Trophoblast cell (in vitro differentiated cells and primary cell): ENCODE measurements around the gene C15orf40.

ENCODE experiments used
- DNase-seq, 2 donors: peaks; one replicate each; pipeline ENCODE4 v3.0.0-alpha.2; 2016
- H2AFZ ChIP-seq: 2 replicates; pipeline ENCODE4 v1.6.1; 2013; ENCODE audit warnings: low read length, moderate library complexity, mild to moderate bottlenecking; ENCODE audit not compliant: insufficient read depth, poor library complexity
- H2AK5ac ChIP-seq: 2 replicates; pipeline ENCODE4 v1.6.1; 2013; ENCODE audit warnings: mild to moderate bottlenecking, low read length
- H2BK120ac ChIP-seq: 2 replicates; pipeline ENCODE4 v1.6.1; 2013; ENCODE audit warnings: low read length, mild to moderate bottlenecking, moderate library complexity; ENCODE audit not compliant: insufficient read depth, poor library complexity
- H2BK12ac ChIP-seq: 2 replicates; pipeline ENCODE4 v1.6.1; 2013; ENCODE audit warnings: mild to moderate bottlenecking, low read length, moderate library complexity
- H2BK5ac ChIP-seq: 2 replicates; pipeline ENCODE4 v1.6.1; 2013; ENCODE audit warnings: low read length, low read depth, moderate library complexity, mild to moderate bottlenecking; ENCODE audit not compliant: poor library complexity
- H3K14ac ChIP-seq: 2 replicates; pipeline ENCODE4 v1.6.1; 2013; ENCODE audit warnings: mild to moderate bottlenecking, low read length
- H3K18ac ChIP-seq: 2 replicates; pipeline ENCODE4 v1.6.1; 2013; ENCODE audit warnings: mild to moderate bottlenecking, low read length
- H3K23ac ChIP-seq: 2 replicates; pipeline ENCODE4 v1.6.1; 2013; ENCODE audit warnings: low read length
- H3K27ac ChIP-seq: 2 replicates; pipeline ENCODE4 v1.5.1; 2013; ENCODE audit warnings: low read depth, mild to moderate bottlenecking, inconsistent platforms, low read length, moderate library complexity
- H3K27me3 ChIP-seq: 2 replicates; pipeline ENCODE4 v1.6.1; 2013; ENCODE audit warnings: inconsistent platforms, mild to moderate bottlenecking, low read length, moderate library complexity; ENCODE audit not compliant: insufficient read depth
- H3K36me3 ChIP-seq, 2 experiments: 1 replicate in 1 of 2; 2 replicates in 1 of 2; pipeline ENCODE4 v1.6.1; 2013; ENCODE audit warnings: low read length in 2 of 2, mild to moderate bottlenecking in 2 of 2, moderate library complexity in 1 of 2; ENCODE audit not compliant: insufficient read depth in 2 of 2, control insufficient read depth in 1 of 2
- H3K4ac ChIP-seq: 2 replicates; pipeline ENCODE4 v1.6.1; 2013; ENCODE audit warnings: low read depth, mild to moderate bottlenecking, low read length, moderate library complexity
- H3K4me1 ChIP-seq, 2 experiments: 1 replicate in 1 of 2; 2 replicates in 1 of 2; pipeline ENCODE4 v1.6.1; 2013; ENCODE audit warnings: low read length in 2 of 2, mild to moderate bottlenecking in 2 of 2, moderate library complexity in 1 of 2; ENCODE audit not compliant: insufficient read depth in 2 of 2, control insufficient read depth in 1 of 2
- H3K4me2 ChIP-seq: 2 replicates; pipeline ENCODE4 v1.6.1; 2013; ENCODE audit warnings: inconsistent platforms, mild to moderate bottlenecking, low read length, moderate library complexity
- H3K4me3 ChIP-seq: 2 replicates; pipeline ENCODE4 v1.5.1; 2013; ENCODE audit warnings: mild to moderate bottlenecking, low read depth, low read length, inconsistent platforms
- H3K79me1 ChIP-seq: one replicate; pipeline ENCODE4 v1.6.1; 2013; ENCODE audit warnings: low read length
- H3K79me2 ChIP-seq: 2 replicates; pipeline ENCODE4 v1.6.1; 2013; ENCODE audit warnings: low read length, mild to moderate bottlenecking; ENCODE audit not compliant: control insufficient read depth, insufficient read depth, poor library complexity
- H3K9ac ChIP-seq: 2 replicates; pipeline ENCODE4 v1.6.1; 2013; ENCODE audit warnings: mild to moderate bottlenecking, low read length
- H3K9me3 ChIP-seq: 2 replicates; pipeline ENCODE4 v1.6.1; 2013; ENCODE audit warnings: low read depth, mild to moderate bottlenecking, control low read depth, inconsistent platforms, low read length; ENCODE audit not compliant: insufficient read depth
- H4K12ac ChIP-seq: 2 replicates; pipeline ENCODE4 v1.6.1; 2013; ENCODE audit warnings: low read depth, mild to moderate bottlenecking, low read length, moderate library complexity
- H4K8ac ChIP-seq: 2 replicates; pipeline ENCODE4 v1.6.1; 2013; ENCODE audit warnings: low read depth, mild to moderate bottlenecking, low read length, moderate library complexity
- H4K91ac ChIP-seq: one replicate; pipeline ENCODE4 v1.6.1; 2013; ENCODE audit warnings: low read depth, mild to moderate bottlenecking, low read length, moderate library complexity
- WGBS: extraction: QIAGEN DNeasy Blood & Tissue Kit; methylation state at CpG from one replicate; pipeline ENCODE4 v1.1.7; 2013; ENCODE audit warnings: missing lambda C conversion rate; ENCODE audit not compliant: insufficient read length, insufficient coverage; ENCODE audit errors: extremely low coverage; 5-methylcytosine and 5-hydroxymethylcytosine counted together

Gene C15orf40

GRCh38 chr15:82995938-82996337 lies 15.5 kb downstream of the C15orf40 start:
- no peak overlapping the region for H2BK5ac ChIP-seq
- no peaks in the 10 kb centered on the region for H3K27me3 ChIP-seq
- no peak overlapping the region for H3K4me3 ChIP-seq
- H3K9ac ChIP-seq: no peak overlapping the region
- H3K18ac ChIP-seq: no peak overlapping the region
- H2BK120ac ChIP-seq: no peak overlapping the region
- no peak overlapping the region for H4K91ac ChIP-seq
- no peak overlapping the region for H3K27ac ChIP-seq
- H4K12ac ChIP-seq: no peak overlapping the region
- no CpG with 5 or more reads among the region's 3 CpGs for WGBS
- no peak overlapping the region for H2AK5ac ChIP-seq
- DNase-seq: no peak
- H2AFZ ChIP-seq: no peak overlapping the region
- H3K4me2 ChIP-seq: no peak overlapping the region
- no peaks in the 10 kb centered on the region for H3K36me3 ChIP-seq
- H3K4ac ChIP-seq: no peak overlapping the region
- H3K79me1 ChIP-seq: no peaks in the 10 kb centered on the region
- no peak overlapping the region for H3K14ac ChIP-seq
- no peak overlapping the region for H2BK12ac ChIP-seq
- no peaks in the 10 kb centered on the region for H3K79me2 ChIP-seq
- H3K4me1 ChIP-seq: no peaks in the 10 kb centered on the region
- H3K9me3 ChIP-seq: peaks cover 2% of the 10 kb centered on the region
- no peak overlapping the region for H4K8ac ChIP-seq
- H3K23ac ChIP-seq: no peak overlapping the region

- Histone ChIP-seq H3K4ac (no peak overlapping the region), H3K18ac (no peak overlapping the region), H3K14ac (no peak overlapping the region), H4K91ac (no peak overlapping the region), H3K27ac (no peak overlapping the region), H2AK5ac (no peak overlapping the region), H3K4me3 (no peak overlapping the region), H3K23ac (no peak overlapping the region), H3K27me3 (no peaks in the 10 kb centered on the region), H4K8ac (no peak overlapping the region), H3K4me1 (no peaks in the 10 kb centered on the region), H2BK12ac (no peak overlapping the region), H3K9ac (no peak overlapping the region), H2AFZ (no peak overlapping the region), H3K9me3 (peaks cover 2% of the 10 kb centered on the region), H2BK5ac (no peak overlapping the region), H4K12ac (no peak overlapping the region), H3K36me3 (no peaks in the 10 kb centered on the region), H3K4me2 (no peak overlapping the region), H2BK120ac (no peak overlapping the region), H3K79me1 (no peaks in the 10 kb centered on the region), H3K79me2 (no peaks in the 10 kb centered on the region)
- no CpG with 5 or more reads among the region's 2 CpGs for WGBS
- DNase-seq: no peak
Measured at GRCh38 chr15:82995076-82995475, 16.4 kb downstream of the C15orf40 start.

- Histone ChIP-seq H2BK5ac (no peak overlapping the region), H2BK120ac (no peak overlapping the region), H4K12ac (no peak overlapping the region), H2AFZ (no peak overlapping the region), H3K4me3 (no peak overlapping the region), H3K4me1 (no peaks in the 10 kb centered on the region), H3K14ac (no peak overlapping the region), H3K4ac (no peak overlapping the region), H3K23ac (no peak overlapping the region), H3K9me3 (no peaks in the 10 kb centered on the region), H3K27me3 (no peaks in the 10 kb centered on the region), H3K36me3 (peaks cover 3 to 4% of the 10 kb centered on the region in 2 experiments), H3K79me1 (no peaks in the 10 kb centered on the region), H3K18ac (no peak overlapping the region), H3K27ac (no peak overlapping the region), H3K4me2 (no peak overlapping the region), H3K9ac (no peak overlapping the region), H2BK12ac (no peak overlapping the region), H4K8ac (no peak overlapping the region), H3K79me2 (no peaks in the 10 kb centered on the region), H4K91ac (no peak overlapping the region), H2AK5ac (no peak overlapping the region)
- 100% methylated on average over 4 of the region's 4 CpGs for WGBS
- DNase-seq: no peak
Measured at GRCh38 chr15:82993144-82993543, 18.3 kb downstream of the C15orf40 start.

- Histone ChIP-seq H3K18ac (no peak overlapping the region), H3K4me1 (no peaks in the 10 kb centered on the region), H3K4me3 (no peak overlapping the region), H3K36me3 (peaks cover 5 to 9% of the 10 kb centered on the region in 2 experiments), H2BK5ac (no peak overlapping the region), H2BK12ac (no peak overlapping the region), H3K27ac (no peak overlapping the region), H3K23ac (no peak overlapping the region), H2AK5ac (no peak overlapping the region), H3K4ac (no peak overlapping the region), H3K9me3 (no peaks in the 10 kb centered on the region), H2BK120ac (no peak overlapping the region), H4K91ac (no peak overlapping the region), H3K14ac (no peak overlapping the region), H4K8ac (no peak overlapping the region), H3K79me1 (no peaks in the 10 kb centered on the region), H3K4me2 (no peak overlapping the region), H3K9ac (no peak overlapping the region), H3K27me3 (no peaks in the 10 kb centered on the region), H4K12ac (no peak overlapping the region), H3K79me2 (no peaks in the 10 kb centered on the region), H2AFZ (no peak overlapping the region)
- DNase-seq: no peak
- no CpG with 5 or more reads among the region's 3 CpGs for WGBS
Measured at GRCh38 chr15:82992436-82992998, 18.9 kb downstream of the C15orf40 start.
